HG03025 (cell line): ENCODE measurements around the gene STX1A.
A peak's percentile ranks its signal among the peaks of the same experiment; 100 is the strongest.

Source experiments
- ATAC-seq: cut with Tn5 transposase; IDR thresholded peaks from one replicate; pipeline ENCODE4 v1.9.1; 2021; ENCODE audit warnings: mild to moderate bottlenecking, moderate library complexity; ENCODE audit not compliant: unreplicated experiment, low FRiP score

STX1A gene

DNA sequence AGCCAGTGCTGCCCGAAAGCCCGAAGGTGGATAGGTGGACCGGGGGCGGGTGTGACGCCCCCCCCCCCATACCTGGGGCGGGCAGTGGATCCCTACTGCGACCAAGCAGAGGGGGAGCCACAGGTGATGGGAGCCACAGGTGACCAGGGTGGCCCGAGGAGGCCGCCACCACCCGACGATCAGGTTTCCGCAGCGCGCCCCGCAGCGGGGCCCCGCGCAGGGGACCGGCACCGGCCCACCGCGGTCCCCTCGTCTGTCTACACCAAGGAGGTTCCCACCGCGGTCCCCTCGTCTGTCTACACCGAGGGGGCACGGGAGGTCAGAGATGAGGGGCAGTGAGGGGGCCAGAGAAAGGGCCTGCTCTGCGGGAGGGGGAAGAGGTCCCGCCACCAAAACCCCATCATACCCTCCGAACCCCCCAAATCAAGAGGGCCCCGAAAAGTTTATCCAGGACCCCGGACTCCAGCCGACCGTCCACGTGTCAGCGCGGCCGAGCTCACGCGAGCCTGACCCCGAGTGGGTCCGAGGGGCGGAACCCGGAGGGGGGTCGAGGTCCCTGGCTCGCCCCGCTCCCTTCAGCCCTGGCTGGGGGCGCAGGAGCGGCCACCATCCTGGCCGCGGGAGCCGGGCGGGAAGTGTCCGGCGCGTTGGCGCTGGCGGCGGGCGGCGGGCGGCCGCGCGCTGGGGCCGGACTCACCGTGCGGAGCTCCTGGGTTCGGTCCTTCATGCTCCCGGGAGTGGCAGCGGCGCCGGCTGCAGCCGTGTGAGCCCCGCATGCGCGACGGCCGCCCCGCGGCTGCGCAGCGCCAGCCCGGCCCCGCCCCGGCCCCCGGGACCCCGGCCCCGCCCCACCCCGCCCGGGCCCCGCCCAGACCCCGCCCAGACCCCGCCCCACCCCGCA is at the start of gene STX1A:
TSS of gene STX1A (minus strand) at position 765 of the 901 bp plus-strand sequence. CDS start at position 727, 38 bp downstream.
- peak; percentile 38 for ATAC-seq

DNA sequence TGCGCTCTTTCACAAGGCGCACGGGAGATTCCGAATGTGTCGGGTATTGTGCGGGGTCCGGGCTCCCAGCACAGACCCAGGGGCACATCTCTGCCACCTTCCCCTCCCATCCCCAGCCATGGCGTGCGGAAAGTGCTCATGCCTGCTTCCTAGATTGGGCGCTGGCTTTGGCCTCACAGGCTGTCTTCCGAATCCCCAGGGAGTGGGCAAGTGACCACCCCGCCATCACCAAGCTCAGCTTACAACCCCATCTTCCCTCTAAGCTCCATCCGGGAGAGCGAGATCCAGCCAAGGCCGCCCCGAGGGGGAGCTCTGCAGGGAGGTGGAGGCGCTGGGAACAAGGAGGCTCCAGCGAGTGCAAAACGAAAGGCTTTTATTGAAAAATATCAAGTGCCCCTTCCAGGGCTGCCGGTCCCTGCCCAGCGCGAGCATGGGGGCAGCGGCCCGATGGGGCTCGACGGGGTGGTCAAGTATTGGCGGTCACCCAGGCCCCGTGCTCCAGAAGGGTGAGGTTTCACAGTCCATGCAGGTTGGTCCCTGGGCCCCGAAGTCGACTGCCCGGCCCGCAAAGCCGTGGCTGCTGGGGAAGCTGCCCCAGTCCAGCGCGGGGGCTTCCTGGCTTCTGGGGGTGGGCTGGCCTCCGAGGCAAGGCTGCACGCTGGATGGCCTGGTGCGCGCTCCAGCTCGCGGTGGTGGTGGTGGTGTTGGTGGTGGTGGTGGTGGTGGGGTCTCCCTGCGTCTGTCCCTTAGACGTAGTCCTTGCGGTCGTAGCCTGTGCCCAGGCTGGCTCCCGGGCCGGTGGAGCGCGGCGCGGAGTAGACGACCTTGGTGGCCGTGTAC is 49.4 kb upstream of the STX1A start:
- no peak for ATAC-seq

DNA sequence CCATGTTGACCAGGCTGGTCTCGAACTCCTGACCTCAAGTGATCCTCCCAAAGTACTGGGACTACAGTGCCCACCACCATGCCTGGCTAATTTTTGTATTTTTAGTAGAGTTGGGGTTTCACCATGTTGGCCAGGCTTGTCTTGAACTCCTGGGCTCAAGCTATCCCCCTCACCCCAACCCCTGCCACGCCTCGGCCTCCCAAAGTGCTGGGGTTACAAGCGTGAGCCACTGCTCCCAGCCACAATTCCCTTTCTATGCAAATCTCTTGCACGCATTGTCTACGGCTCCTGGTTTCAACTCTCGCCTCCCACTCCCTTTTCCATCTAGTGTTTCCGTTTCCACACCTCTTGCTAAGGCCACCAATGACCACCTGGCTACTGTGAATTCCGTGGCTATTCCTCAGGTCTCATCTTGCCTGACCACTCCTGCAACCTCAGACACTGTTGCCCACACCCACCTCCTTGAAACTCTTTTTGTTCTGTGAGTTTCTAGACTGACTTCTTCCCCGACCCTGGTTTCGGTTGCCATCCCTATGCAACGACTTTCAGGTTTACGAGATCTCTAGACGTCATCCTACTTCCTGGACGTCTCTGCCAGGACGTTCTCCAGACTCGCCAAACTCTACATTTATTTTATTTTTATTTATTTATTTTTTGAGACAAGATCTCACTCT is 47.2 kb upstream of the STX1A start:
- no peak for ATAC-seq

DNA sequence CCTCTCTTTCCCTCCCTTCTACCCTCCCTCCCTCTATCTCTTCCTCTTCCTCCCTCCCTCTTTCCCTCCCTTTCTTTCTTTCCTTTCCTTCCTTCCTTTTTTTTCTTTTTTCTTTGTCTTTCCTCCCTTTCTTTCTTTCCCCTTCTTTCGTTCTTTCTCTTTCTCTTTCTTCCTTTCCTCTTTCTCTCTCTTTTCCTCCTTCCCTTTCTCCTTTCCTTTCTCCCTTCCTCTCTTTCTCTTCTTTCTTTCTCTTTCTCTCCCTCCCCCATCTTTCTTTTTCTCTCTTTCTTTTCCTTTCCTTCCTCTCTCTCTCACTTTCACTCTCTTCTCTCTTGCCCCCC is 43.2 kb upstream of the STX1A start:
- ATAC-seq, result no peak

DNA sequence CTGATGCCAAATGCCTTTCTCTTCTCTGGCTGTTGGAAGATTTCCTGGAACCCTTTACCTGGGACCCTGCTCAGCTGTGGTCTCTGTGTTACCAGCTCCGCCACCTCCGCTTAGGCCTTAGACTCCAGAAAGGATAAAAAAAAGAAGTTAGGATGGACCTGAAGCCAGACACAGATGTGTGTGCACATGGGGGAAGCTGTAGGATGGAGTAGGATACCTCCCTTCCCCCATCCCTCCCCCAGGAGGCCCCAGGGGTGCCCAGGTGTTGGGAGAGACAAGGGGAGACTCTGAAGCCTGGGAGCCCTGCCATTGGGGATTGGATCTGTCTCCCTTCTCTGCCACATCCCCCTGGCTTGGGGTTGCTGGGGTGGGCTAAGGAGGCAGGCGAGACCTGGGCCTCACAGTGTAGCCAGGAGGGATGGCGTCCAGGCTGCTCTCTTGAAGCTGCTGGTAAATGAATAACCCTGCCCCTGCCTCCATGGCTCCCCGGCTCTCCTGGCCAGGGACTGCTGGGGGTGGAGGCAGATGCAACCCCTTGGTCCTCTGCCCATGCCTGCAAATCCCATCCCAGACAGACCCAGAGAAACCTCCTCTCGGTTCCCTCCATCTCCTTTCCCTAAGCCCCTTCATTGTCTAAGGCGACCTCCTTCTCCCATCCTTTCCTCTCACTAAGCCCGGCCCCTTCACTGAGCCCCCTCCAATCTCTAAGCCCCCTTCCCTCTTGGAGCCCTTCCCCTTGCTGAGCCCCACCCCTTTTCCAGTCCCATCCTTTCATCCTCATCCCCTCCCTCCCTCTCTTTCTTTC is 42.6 kb upstream of the STX1A start:
- no peak for ATAC-seq

DNA sequence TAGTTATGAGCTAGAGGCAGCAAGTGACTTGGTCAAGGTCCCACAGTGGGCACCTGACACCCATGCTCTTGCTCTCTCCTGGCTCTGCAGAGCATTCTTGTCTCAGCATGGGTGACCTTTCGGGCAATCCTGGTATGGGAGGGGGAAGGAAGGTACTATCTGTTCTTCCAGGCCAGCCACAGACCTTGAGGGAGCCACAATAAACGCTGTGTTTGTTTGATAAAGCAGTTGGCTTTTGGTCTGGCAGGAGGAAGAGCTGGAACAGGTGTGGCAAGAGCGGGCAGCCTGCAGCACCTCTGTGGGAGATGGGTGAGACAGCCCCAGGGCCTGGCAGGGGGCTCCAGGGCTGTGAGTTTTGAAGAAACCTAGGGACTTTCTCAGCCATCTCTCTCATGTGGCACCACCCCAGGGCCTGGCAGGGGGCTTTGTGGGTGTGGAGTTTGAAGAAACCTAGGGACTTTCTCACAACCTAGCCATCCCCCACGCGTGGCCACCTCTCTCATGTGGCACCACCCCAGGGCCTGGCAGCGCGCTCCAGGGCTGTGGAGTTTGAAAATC is 39.2 kb upstream of the STX1A start:
- no peak for ATAC-seq

DNA sequence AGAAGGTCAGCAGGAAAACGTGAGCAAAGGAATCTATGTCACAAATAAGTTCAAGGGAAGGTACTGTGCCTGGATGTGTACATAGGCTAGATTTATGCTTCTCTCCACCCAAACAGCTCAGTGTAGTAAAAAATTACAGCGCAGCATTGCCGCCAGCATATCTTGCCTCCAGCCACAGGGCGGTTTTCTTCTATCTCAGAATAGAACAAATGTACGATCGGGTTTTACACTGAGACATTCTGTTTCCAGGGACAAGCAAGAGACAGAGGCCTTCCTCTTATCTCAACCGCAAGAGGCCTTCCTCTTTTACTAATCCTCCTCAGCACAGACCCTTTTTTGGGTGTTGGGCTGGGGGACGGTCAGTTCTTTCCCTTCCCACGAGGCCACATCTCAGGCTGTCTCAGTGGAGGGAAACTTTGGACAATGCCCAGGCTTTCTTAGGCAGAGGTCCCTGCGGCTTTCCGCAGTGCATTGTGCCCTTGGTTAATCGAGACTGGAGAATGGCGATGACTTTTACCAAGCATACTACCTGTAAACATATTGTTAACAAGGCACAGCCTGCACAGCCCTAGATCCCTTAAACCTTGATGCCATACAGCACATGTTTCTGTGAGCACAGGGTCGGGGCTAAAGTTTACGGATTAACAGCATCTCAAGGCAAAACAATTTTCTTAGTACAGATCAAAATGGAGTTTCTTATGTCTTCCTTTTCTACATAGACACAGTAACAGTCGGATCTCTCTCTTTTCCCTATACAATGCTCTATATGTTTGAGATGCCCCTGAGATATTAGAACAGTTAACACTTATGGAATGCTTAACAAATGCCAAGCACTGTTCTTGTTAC is 30.7 kb upstream of the STX1A start:
- no peak for ATAC-seq

DNA sequence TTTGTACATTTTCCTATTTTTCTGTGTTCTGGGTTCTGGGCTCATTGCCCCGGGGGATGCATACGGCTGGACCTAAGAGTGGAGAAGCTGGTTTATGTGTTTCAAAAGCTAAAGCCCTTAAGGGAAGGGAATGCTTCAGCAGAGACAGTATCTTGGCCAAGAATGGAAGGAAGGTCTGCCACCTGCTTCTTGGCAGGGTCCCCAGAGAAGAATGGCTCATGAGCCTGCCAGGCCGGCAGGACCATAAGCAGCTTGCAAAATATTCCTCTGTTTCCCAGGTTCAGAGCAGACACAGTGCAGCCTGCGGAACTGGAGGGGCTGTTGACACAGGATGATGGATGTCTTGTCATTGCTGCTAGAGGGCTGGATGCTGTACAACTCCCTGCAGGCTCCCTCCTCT is 26.9 kb upstream of the STX1A start:
- ATAC-seq, result no peak

DNA sequence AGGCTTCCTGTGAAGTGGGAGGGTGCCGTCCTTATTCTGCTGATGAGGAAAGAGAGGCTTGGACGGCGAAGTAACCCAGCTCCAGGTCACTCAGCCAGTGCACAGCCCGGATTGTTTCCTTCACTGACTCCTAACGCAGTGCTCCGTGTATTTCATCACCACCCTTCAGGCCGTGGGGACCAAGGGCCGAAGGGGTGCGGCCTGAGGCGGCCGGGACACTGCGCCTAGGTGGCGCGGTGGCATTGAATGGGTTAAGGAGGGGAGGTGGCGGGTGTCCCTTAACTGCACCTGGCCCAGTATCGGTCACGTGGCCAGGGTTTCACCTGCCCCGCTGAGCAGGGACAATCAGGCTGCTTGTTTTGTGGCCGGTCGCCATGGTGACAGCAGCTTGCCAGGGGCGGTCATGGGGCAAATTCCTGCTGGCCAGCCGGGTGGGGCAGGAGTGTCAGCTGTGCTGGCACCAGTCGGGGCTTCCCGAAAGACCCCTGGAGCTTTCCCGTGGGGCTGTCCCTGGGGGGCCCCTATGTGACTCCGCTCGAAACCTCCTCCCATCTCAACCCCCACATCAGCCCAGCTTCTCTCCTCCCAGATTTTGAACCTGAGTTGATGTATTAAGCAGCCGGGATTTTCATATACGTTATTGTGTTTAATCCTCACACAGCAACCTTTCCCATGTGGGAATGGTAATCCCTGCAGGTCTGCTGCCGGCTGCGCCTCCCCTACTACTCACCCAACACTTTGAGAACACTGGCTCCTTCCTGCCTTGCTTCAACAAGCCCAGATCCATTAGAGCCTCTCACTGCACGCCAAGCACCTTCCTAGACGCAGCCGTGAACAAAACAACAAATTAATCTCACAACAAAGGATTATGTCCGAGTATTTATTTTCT is 23.5 kb upstream of the STX1A start:
- no peak for ATAC-seq

DNA sequence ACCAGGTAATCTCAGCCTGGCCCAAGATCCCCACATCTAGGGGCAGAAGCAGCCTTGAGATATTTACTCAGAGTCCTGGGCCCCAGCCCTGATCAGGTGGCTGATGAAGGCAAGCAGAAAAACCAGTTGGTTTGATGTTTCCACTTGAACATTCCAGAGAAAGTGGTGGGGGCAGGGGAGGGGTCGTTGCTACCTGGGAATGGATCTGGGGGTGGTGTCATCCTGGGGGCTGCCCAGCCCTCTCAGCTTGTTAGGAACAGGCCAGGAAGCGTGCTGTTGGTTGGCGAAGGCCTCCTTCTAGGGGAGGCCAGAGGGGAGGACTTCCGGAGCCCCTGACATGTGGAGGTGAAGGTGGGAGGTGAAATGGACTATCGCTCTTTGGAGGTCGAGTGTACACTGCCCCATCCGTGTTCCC is 22.9 kb upstream of the STX1A start:
- ATAC-seq, result no peak

DNA sequence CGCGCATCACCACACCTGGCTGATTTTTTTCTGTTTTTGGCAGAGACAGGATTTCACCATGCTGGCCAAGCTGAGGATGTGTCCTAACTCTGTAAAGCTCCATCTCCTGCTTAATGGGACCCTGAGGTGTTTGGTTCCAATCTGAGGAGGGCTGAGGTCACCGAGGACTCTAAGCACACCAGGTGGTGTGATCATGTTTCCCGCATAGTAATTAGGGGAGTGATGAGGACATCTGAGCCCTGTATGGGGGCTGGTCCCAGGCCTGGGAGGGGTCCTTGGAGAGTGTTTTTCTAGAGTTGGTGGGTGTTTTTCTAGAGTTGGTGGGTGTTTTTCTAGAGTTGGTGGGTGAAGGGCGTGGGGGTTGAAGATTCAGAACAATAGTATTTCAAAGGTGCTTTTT is 22.1 kb upstream of the STX1A start:
- no peak for ATAC-seq

DNA sequence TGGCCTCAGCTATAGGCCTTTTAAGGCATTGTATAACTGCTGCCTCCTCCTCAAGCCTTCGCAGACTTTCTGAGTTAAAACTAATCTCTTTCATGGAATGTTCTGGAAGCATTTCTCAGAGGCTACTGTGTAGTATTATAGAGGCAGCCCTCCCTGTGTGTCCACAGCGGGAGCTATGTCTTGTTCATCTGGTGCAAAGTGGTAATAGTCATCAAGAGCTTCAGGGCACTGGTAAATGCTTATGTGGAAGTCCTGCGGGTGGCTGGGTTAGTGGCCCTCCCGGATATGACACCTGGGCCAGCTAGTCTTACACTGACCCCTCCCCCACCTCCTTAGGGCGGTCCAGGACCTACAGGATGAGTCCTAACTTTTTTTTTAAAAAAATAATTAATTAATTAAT is 21.3 kb upstream of the STX1A start:
- no peak for ATAC-seq

DNA sequence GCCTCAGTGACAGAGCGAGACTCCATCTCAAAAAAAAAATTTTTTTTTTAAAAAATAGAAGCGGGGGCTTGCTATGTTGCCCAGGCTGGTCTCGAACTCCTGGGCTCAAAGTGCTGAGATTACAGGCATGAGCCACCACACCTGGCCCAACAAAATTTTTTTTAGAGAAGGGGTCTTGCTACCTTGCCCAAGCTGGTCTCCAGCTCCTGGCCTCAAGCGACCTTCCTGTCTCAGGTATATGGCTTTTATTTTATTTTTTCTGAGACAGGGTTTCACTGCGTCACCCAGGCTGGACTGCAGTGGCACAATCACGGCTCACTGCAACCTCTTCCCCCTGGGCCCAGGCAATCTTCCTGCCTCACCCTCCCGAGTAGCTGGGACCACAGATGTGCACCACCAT is 20.7 kb upstream of the STX1A start:
- no peak for ATAC-seq

DNA sequence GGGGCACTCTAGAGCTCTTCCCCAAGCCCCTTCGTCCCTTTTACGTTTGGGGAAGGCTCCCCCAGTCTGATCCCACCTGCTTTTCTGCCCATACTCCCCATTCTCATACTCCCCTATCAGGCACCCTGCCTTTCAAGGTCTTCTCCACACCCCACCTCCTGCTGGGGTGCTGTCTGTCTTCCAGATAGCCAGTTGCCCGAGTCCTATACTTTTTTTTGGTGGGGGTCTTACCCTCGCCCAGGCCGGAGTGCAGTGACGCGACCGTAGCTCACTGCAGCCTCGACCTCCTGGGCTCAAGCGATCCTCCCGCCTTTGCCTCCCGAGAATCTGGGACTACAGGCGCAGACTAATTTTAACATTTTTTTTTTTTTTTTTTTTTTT is 19.9 kb upstream of the STX1A start:
- no peak for ATAC-seq

DNA sequence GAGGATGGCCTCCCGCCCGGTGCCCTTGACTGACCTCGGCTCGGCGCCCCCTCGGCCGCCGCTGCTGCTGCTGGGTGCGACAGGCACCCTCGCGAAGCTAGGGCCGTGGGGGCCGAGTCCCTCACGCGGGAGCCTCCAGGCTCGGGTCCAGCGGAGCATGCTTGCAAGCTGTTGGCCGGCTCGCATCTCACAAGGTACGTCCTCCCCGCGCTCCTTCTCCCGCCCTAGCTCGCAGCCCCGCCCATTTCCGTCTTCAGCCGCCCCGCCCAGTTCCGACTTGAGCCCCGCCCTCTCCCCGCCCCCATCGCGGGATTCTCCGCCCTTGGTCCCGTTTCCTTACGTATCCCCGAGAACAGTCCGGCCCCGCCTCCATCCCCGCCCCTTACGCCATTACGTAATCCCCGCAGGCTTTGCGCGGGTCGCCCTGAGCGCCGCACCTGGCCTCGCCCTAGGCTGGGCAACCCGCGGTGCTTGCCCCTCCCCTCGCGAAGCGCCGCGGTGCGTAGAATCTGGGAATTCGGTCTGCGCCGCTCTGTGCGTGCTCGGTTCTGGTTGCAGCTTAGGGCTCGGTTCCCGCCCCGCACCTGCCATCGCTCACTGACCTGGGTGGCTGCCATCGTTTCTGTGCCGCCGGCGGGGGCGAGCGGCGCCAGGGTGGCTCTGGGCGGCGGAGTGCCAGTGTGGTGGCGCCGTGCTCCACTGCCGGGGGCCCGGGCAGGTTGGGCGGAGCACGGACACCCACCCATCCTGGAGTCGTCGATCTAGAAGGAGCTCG is 19.3 kb upstream of the STX1A start, which contains the start of gene ABHD11:
TSS of gene ABHD11 (minus strand) at position 191 of the 775 bp plus-strand sequence. CDS start at position 159, 32 bp downstream.
- peak; percentile 81 for ATAC-seq

DNA sequence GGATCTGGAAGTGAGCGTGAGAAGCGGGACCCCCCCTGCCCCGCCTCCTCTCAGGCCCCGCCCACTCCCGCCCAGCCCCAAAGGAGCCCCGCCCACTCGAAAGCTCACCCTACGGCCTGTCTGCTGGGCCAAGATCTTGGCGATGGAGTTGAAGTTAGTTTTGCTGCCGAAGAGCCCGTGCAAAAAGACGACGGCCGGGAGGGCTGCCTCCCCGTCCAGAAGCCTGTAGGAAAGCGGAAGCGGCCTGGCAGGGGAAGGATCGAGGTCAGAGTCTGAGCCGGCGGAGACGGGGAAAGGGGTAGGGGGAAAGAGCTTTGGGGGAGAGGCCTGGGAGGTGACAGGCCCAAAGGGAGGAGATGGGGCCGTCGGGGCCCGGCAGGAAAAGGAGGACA is 18.7 kb upstream of the STX1A start:
- peak; percentile 10 for ATAC-seq

DNA sequence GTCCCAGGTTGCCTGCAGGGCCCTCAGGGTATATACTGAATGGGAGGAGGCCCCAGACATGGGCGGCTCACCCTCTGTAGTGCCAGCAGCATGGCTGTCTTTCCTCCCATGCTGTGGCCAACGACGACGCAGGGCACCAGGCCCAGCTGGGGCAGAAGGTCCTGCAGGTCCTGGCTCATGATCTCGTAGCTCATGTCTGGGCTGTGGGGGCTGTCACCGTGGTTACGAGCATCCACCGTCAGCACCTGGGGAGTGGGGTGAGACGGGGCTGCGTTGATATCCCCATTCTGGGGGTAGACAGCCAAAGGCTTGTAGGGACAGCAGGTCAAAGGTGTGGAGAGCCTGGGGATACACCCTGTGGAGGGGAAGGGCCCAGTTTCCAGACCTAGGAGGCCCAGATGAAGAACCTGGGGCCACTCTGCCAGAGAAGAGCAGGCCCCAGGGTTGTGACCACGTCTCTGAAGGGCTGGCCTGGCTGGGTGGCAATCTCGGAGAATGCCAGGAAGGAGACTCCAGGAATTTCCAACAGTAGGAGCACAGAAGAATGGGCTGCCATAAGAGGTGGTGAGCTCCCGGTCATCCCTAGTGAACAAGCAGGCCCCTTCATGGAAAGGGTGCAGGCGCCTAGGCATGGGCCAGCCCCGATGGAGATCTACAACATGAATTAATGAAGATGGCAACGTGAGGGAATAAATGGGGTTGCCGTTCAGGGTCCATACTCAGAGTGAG is 18.2 kb upstream of the STX1A start:
- ATAC-seq, result no peak
